NCI-H510A (cell line): ENCODE results near the gene ARFGAP3.
"Not testable (repeated sequence)": the region's sequence is repeated elsewhere in the genome, so short reads cannot be mapped to it uniquely, and the experiment has no call there.

Experiments used
- DNase-seq: peaks from one replicate; lab custom pipeline; 2025; lab: John Stamatoyannopoulos, UW

ARFGAP3 gene

GRCh38 chr22:42768385-42769035, 88.6 kb downstream of the ARFGAP3 start:
- no peak for DNase-seq

- DNase-seq = no peak
These were observed 90.2 kb downstream of the ARFGAP3 start for GRCh38 chr22:42766860-42767259.

GRCh38 chr22:42764895-42765363, 92.1 kb downstream of the ARFGAP3 start:
- DNase-seq = no peak

- DNase-seq = no peak
These were observed 93.0 kb downstream of the ARFGAP3 start for GRCh38 chr22:42763965-42764480.

GRCh38 chr22:42760806-42761565, 96.1 kb downstream of the ARFGAP3 start:
- DNase-seq = no peak

GRCh38 chr22:42758931-42759629, 98.0 kb downstream of the ARFGAP3 start:
- DNase-seq = no peak

DNA sequence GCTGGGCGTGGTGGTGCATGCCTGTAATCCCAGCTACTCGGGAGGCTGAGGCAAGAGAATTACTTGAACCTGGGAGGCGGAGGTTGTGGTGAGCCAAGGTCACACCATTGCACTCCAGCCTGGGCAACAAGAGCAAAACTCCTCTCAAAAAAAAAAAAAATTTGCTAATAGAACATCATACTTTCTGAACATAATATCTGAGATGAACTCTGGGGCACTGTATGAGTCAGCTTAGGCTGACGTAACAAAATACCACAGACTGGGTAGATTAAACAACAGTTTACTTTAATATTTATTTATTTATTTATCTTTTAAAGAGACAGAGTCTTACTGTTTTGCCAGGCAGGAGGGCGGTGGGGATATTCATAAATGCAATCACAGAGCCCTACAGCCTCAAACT, 101.5 kb downstream of the ARFGAP3 start:
- DNase-seq = not testable (repeated sequence)

DNA sequence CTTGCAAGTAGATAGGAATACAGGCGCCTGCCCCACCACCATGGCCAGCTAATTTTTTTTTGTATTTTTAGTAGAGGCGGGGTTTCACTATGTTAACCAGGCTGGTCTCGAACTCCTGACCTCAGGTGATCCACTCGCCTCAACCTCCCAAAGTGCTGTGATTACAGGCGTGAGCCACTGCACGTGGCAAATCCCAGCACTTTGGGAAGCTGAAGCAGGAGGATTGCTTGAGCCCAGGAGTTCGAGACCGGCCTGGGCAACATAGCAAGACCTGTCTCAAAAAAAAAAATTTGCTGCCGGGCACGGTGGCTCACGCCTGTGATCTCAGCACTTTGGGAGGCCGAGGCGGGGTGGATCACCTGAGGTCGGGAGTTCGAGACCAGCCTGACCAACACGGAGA, 102.0 kb downstream of the ARFGAP3 start:
- not testable (repeated sequence) for DNase-seq

GRCh38 chr22:42754658-42755057, 102.4 kb downstream of the ARFGAP3 start:
- DNase-seq = no peak

- no peak for DNase-seq
These were observed 104.2 kb downstream of the ARFGAP3 start for GRCh38 chr22:42752912-42753311.

DNA sequence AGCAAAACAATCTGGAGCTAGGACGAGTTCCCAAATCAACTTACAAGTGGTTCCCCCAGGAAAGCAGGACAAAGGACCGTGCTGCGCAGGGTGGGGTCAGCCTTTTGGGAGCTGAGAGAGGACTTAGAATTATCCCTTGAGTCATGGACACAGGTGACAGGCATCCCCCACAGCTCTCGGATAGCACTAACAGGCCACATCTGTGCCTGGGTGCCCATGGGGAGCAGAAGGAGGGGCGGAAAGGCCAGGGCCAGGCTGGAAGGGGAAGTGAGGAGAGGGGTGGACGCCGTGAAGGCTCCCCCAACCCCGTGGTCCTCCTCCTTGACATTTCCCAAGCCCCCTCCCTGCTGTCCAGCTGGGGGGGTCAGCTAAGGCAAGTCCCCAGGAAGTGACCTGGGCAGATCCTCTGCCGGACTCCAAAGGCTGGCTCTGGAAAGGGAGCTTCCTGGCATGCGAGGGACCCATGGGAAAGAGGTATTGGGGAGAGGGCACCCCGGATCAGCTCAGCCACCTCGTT, 104.8 kb downstream of the ARFGAP3 start:
- no peak for DNase-seq

- not testable (repeated sequence) for DNase-seq
These were observed 106.7 kb downstream of the ARFGAP3 start for GRCh38 chr22:42750421-42750820.

DNA sequence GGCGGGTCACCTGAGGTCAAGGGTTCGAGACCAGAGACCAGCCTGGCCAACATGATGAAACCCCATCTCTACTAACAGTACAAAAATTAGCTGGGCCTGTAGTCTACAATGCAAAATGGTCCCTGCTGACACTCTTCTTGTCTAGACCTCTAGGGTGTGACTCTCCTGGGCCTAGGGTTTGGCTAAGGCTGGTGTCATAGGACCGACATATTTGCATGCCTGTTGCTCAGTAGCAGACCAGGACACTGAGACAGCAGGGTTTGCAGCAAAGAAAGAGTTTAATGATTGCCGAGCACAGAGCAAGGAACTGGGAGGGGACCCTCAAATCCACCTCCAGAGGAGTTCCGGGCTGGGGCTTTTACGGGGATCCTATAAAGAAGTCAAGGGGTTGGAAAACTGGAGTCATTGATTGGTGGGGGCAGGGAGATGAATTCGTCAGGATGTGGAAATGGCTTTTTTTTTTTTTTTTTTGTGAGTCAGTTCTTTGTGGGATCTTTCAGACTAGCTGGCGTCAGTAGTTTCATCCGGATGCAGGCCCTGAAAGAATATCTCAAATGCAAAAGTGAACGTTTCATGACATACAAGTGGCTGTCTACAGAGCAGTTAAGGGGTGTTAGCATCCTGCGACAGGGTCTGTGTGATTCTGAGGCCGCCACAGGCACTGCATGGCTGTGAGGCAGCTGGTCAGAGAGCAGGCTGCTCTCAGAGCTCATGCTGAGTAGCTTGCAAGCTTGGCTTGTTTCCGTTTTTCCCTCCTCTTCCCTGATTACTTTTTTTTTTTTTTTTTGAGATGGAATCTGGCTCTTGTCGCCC, 109.2 kb downstream of the ARFGAP3 start:
- DNase-seq = no peak
